ENCODE data around the gene CDYL. TPM values are rescaled to one million over a fixed set of nuclear protein-coding genes. Genes with fewer than 3 reads are reported as not detected.

CDYL gene
- total and polyA plus RNA-seq, 2 of the 4 experiments (the other 2 are of a cell fraction) = 14.2 to 92.1 TPM

DNA sequence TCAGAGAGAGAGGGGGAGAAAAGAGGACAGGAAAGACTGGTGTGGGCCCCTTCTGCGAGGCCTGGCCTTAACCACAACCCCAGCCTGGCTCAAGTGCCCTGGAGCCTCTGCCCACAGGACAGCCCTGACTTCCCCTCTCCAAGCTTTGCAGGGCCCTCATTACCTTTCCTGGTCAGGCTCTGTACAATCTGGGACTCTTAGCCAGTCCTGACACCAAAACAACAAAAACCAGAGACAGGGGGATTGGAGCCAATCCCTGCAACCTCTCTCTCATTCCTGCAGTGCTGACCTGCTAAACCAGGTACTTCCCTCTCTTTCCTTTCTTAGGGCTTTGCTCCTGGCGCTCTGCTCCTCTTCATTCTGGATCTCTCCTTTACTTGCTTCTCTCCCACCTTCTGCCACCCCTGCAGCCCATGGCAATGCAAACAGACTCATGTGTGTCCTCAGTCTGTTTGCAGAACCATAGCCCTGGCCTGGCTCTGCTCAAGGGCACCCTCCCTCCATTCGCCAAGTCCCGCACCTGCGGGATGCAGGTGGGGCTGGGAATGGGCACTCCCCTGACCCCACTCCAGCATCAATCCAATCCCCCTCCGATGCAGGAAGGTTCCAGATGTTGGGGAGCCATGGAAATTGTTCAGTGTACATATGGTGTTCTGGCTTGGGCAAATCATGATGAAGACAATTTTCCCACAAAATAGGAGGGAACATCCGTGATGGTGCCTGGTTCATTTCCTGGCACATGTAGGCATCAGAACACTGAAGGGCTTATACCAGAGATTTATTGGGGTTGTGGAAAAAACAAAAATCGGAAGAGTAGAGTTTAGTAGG lies 189.6 kb downstream of the CDYL start (continued):
- TF ChIP-seq CHD1 (IDR thresholded peaks at IDR 0.05; ENCODE audit: low read depth, low read length) = no peak

DNA sequence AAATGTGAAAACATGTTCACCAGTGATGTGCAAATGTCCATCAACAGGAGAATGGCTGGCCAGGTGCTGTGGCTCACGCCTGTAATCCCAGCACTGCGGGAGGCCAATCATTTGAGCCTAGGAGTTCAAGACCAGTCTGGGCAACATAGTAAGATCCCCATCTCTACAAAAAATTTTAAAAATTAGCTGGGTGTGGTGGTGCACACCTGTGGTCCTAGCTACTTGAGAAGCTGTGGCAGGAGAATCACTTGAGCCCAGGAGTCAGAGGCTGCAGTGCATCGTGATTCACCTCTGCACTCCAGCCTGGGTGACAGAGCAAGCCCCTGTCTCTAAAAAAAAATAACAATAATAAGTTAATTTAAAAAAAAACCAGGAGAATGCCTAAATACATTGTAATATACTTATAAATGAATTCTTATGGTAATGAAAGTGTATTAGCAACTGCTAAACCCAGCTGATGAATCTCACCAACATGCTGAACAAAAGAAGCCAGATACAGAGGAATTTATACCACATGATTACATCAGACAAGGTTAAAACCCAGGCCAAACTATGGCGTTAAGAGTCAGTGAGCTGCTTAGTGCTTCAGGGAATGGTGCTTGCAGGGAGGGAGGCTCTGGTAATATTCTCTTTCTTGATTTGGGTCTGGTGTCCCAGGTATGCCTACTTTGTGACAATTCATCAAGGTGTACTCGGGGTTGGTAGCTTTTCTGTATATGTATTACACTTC lies 191.3 kb downstream of the CDYL start:
- dilution Hi-C loops (cut with HindIII; ENCODE audit: low sequenced_read_pairs, unreplicated experiment) (no loop called here), intact Hi-C loops (cut with micrococcal nuclease) (no loop called here), in situ Hi-C loops (cut with MboI; ENCODE audit: low sequenced_read_pairs) (no loop called here)
- H3K4me1 ChIP-seq (ENCODE audit: control insufficient read depth, insufficient read depth, low read length) = peaks cover 8% of the 10 kb centered on the region; the same call in 1 of the 2 replicates
- H4K91ac ChIP-seq (ENCODE audit: insufficient read depth, low read depth, low read length) = no peak overlapping the region
- BruUV-seq (replicated peaks) = no TSS peak
- no peak for DNase-seq
- no peak overlapping the region for H2BK5ac ChIP-seq (ENCODE audit: low read depth, low read length, poor library complexity, severe bottlenecking)
- H3K18ac ChIP-seq (ENCODE audit: low read depth, low read length) = no peak overlapping the region
- H3K27me3 ChIP-seq (ENCODE audit: control insufficient read depth, insufficient read depth, low read length) = no peaks in the 10 kb centered on the region
- no peak overlapping the region for H2BK20ac ChIP-seq (ENCODE audit: low read depth, low read length)
- H3K9me3 ChIP-seq (ENCODE audit: control insufficient read depth, insufficient read depth, low read length) = no peaks in the 10 kb centered on the region
- TF ChIP-seq, protein P1, sequence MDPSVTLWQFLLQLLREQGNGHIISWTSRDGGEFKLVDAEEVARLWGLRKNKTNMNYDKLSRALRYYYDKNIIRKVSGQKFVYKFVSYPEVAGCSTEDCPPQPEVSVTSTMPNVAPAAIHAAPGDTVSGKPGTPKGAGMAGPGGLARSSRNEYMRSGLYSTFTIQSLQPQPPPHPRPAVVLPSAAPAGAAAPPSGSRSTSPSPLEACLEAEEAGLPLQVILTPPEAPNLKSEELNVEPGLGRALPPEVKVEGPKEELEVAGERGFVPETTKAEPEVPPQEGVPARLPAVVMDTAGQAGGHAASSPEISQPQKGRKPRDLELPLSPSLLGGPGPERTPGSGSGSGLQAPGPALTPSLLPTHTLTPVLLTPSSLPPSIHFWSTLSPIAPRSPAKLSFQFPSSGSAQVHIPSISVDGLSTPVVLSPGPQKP (IDR thresholded peaks at IDR 0.05; ENCODE audit: borderline replicate concordance, low read depth, low read length) = no peak
- no peak for ATAC-seq (ENCODE audit: low read depth)
- peaks cover 15% of the 10 kb centered on the region; the same call in 1 of the 2 replicates for H3K9me1 ChIP-seq (ENCODE audit: insufficient read depth, low read length)
- H3K56ac ChIP-seq (ENCODE audit: extremely low read depth, insufficient read depth, low read length) = no peak overlapping the region
- H3K4ac ChIP-seq (ENCODE audit: low read depth, low read length) = no peak overlapping the region
- no peak overlapping the region for H3K23ac ChIP-seq (ENCODE audit: low read depth, low read length)
- H4K8ac ChIP-seq (ENCODE audit: low read depth in 2 of 2, low read length in 2 of 2) = no peak overlapping the region
- H2AFZ ChIP-seq (replicated peaks; ENCODE audit: low read length, poor library complexity) = no peak overlapping the region
- no peak overlapping the region for H2AK5ac ChIP-seq (ENCODE audit: low read depth, low read length)
- no peak overlapping the region for H3K14ac ChIP-seq (replicated peaks; ENCODE audit: low read depth, low read length)
- H3K4me3 ChIP-seq (ENCODE audit: insufficient read depth, low read depth, low read length) = no peak overlapping the region
- H3K36me3 ChIP-seq (ENCODE audit: control insufficient read depth, insufficient read depth, low read length) = no peaks in the 10 kb centered on the region
- ChIA-PET POLR2A (ENCODE audit: unreplicated experiment) (no interaction called here), CTCF (no interaction called here)
- no peak overlapping the region for H3K27ac ChIP-seq (ENCODE audit: insufficient read depth, low read length)
- H2BK120ac ChIP-seq (ENCODE audit: low read depth, low read length) = no peak overlapping the region
- no peaks in the 10 kb centered on the region for H4K20me1 ChIP-seq (ENCODE audit: insufficient read depth, low read length)
- H3K9ac ChIP-seq (ENCODE audit: low read depth, low read length) = no peak overlapping the region
- WGBS, 2 experiments (ENCODE audit: extremely low coverage in 2 of 2, insufficient read length in 1 of 2) = no CpG with 5 or more reads among the region's 5 CpGs
- no peaks in the 10 kb centered on the region for H3K79me1 ChIP-seq (ENCODE audit: low read depth in 1 of 2, low read length in 2 of 2)
- no peak overlapping the region for H3K4me2 ChIP-seq (ENCODE audit: low read depth, low read length)
- H2BK15ac ChIP-seq (ENCODE audit: low read depth, low read length) = no peak overlapping the region
- H2AK9ac ChIP-seq (replicated peaks; ENCODE audit: low read depth, low read length, poor library complexity) = no peak overlapping the region
- H4K5ac ChIP-seq (ENCODE audit: low read depth, low read length) = no peak overlapping the region

Data from IMR-90 (cell line).